ENCODE measurements around the gene TRAPPC5. TPM values are rescaled to one million over a fixed set of nuclear protein-coding genes. Genes with fewer than 3 reads are reported as not detected.

Gene TRAPPC5
- total RNA-seq, 1 experiment from 2014 or later, result 77.4 TPM

- Mint-ChIP-seq H3K27me3 (ENCODE audit: low read depth) (peaks cover 64% of the 10 kb centered on the region), H3K4me3 (no peak overlapping the region), H3K36me3 (ENCODE audit: insufficient read depth in 1 of 3, low read depth in 3 of 3) (no peaks in the 10 kb centered on the region; a peak in 1 of 7 replicates), H3K4me1 (peaks cover 8 to 28% of the 10 kb centered on the region in 2 experiments), H3K27ac (no peak overlapping the region), H3K9me3 (no peaks in the 10 kb centered on the region)
- Histone ChIP-seq H3K23me2 (ENCODE audit: insufficient read length, low read depth, low read length, poor library complexity, severe bottlenecking) (no peaks in the 10 kb centered on the region), H4K91ac (ENCODE audit: insufficient read length, low read depth, low read length) (no peak overlapping the region), H4K8ac (replicated peaks; ENCODE audit: insufficient read length, low read depth, low read length) (no peak overlapping the region), H3K4ac (ENCODE audit: low read depth, low read length) (no peak overlapping the region), H2BK120ac (ENCODE audit: low read depth, low read length, poor library complexity, severe bottlenecking) (no peak overlapping the region), H4K5ac (ENCODE audit: insufficient read length, low read depth, low read length) (no peak overlapping the region), H2AK5ac (ENCODE audit: insufficient read length, low read length) (no peak overlapping the region), H3K18ac (ENCODE audit: insufficient read length, low read depth, low read length) (no peak overlapping the region), H3K79me2 (ENCODE audit: insufficient read depth, low read length) (no peaks in the 10 kb centered on the region), H3K27me3 (ENCODE audit: insufficient read depth, low read length) (no peaks in the 10 kb centered on the region), H3K79me1 (ENCODE audit: insufficient read depth, low read depth, low read length, poor library complexity, severe bottlenecking) (no peaks in the 10 kb centered on the region), H3K9me3 (ENCODE audit: control insufficient read depth, low read depth, low read length) (no peaks in the 10 kb centered on the region), H2AFZ (ENCODE audit: low read length) (no peak overlapping the region), H3K27ac (ENCODE audit: insufficient read length, low read depth, low read length) (no peak overlapping the region), H2BK20ac (ENCODE audit: low read depth, low read length, poor library complexity, severe bottlenecking) (no peak overlapping the region), H2BK12ac (ENCODE audit: insufficient read length, low read depth, low read length) (no peak overlapping the region), H3K14ac (ENCODE audit: insufficient read depth, low read length) (peak overlapping the region; percentile 63), H3K4me2 (ENCODE audit: insufficient read depth, insufficient read length, low read length) (no peak overlapping the region), H3K4me1 (ENCODE audit: insufficient read depth, low read length) (no peaks in the 10 kb centered on the region; the same call in 1 of the 2 replicates), H3K56ac (ENCODE audit: insufficient read length, low read depth, low read length) (no peak overlapping the region), H4K20me1 (ENCODE audit: control insufficient read depth, insufficient read depth, insufficient read length) (no peaks in the 10 kb centered on the region), H3K9ac (ENCODE audit: extremely low read depth, insufficient read length, low read length) (no peak overlapping the region), H3T11ph (ENCODE audit: low read length) (no peak overlapping the region), H2BK5ac (ENCODE audit: insufficient read length, low read length) (no peak overlapping the region), H3K23ac (ENCODE audit: insufficient read length, low read depth, low read length) (no peak overlapping the region), H2BK15ac (ENCODE audit: low read depth, low read length) (no peak overlapping the region)
- TF ChIP-seq CTCF (conservative IDR thresholded peaks at IDR 0.05), result no peak
- DNase-seq, result no peak
- no CpG with 5 or more reads among the region's 11 CpGs for WGBS (ENCODE audit: extremely low coverage, insufficient read length, low lambda C conversion rate)
Observed at GRCh38 chr19:7698583-7698982, 17.9 kb downstream of the TRAPPC5 start.

Data from H9 (cell line).